Uterus (tissue), 4 donors: ENCODE data around the gene TLN1. TPM values are rescaled to one million over a fixed set of nuclear protein-coding genes. Genes with fewer than 3 reads are reported as not detected.

Experiments
- DNase-seq, 2 donors: peaks; one replicate each; pipeline ENCODE4 v3.0.0-alpha.2; 2019 to 2020
- H3K27ac ChIP-seq, 2 donors: fragments of 200-600 bp; sonication (generic); 1 replicate in 1 of 2; 2 replicates in 1 of 2; pipeline ENCODE4 v1.5.1; 2016 to 2018
- H3K27me3 ChIP-seq, 2 donors: fragments of 200-600 bp; sonication (generic); one replicate each; pipeline ENCODE4 v1.5.1; 2018 to 2019; ENCODE audit warnings: control low read depth in 1 of 2
- H3K36me3 ChIP-seq, 2 donors: fragments of 200-600 bp; sonication (generic); one replicate each; pipeline ENCODE4 v1.5.1; 2019; ENCODE audit warnings: control low read depth in 1 of 2
- H3K4me1 ChIP-seq, 2 donors: fragments of 200-600 bp; sonication (generic); one replicate each; pipeline ENCODE4 v1.5.1; 2018 to 2019; ENCODE audit warnings: control low read depth in 1 of 2
- H3K4me3 ChIP-seq, 2 donors: fragments of 200-600 bp; sonication (generic); 1 replicate in 1 of 2; 2 replicates in 1 of 2; pipeline ENCODE4 v1.5.1; 2018 to 2019; ENCODE audit warnings: mild to moderate bottlenecking in 1 of 2
- H3K9me3 ChIP-seq, 2 donors: fragments of 200-600 bp; sonication (generic); one replicate each; pipeline ENCODE4 v1.5.1; 2019; ENCODE audit warnings: control low read depth in 1 of 2
- POLR2A ChIP-seq, 2 donors: fragments of 450-650 bp; IDR thresholded peaks; one replicate each; pipeline ENCODE4 v1.6.1; 2016; ENCODE audit warnings: antibody characterized with exemption in 2 of 2, mild to moderate bottlenecking in 1 of 2, moderate library complexity in 1 of 2
- intact Hi-C: fragments of 100-400 bp; cut with DNase I; formaldehyde crosslinking; loops from one replicate; pipeline ENCODE4 v1.15.1; 2023; ENCODE audit warnings: low total_unique reads
- total RNA-seq, 4 donors: library from RNA; depleted of rRNA in 3 of 4; stranded (reverse); fragments of >200 nt in 3 of 4; gene quantifications; one replicate each; pipeline versions ENCODE4 v1.1.0 to v1.2.4, GENCODE V29; 2014 to 2023
- TF ChIP-seq, protein P1 (sequence below), 4 experiments: fragments of 200-600 bp in 2 of 4; fragments of 450-650 bp in 2 of 4; sonication (generic) in 2 of 4; IDR thresholded peaks; one replicate each; pipeline ENCODE4 v1.5.1; 2016 to 2019; ENCODE audit warnings: antibody characterized with exemption in 4 of 4, mild to moderate bottlenecking in 2 of 4, moderate library complexity in 1 of 4
- donor health status: DM: yes; HTN: yes; CAD: no.

The TLN1 gene
- total RNA-seq, 4 donors from 2014 or later = 202 to 540 (median 281) TPM

GRCh38 chr9:35748858-35749514, 17.0 kb upstream of the TLN1 start, which contains the start of the genes GBA2 and RGP1:
Gene GBA2, minus strand, starts transcription at chr9:35749228. Its CDS starts 524 bp downstream, at chr9:35748704.
Gene RGP1, plus strand, starts transcription at chr9:35749287. Its CDS starts 469 bp downstream, at chr9:35749756.
- DNase-seq = peak; percentile 75 to 81
- Histone ChIP-seq H3K4me3 (peak within 1 kb of the TSS; percentile 66 to 91), H3K36me3 (no peaks in the 10 kb centered on the region), H3K27ac (peak within 1 kb of the TSS; percentile 83 to 90), H3K9me3 (no peaks in the 10 kb centered on the region), H3K4me1 (peaks cover 0 to 18% of the 10 kb centered on the region in 2 donors), H3K27me3 (no peaks in the 10 kb centered on the region)
- intact Hi-C loops = no loop called here
- TF ChIP-seq, protein P1, sequence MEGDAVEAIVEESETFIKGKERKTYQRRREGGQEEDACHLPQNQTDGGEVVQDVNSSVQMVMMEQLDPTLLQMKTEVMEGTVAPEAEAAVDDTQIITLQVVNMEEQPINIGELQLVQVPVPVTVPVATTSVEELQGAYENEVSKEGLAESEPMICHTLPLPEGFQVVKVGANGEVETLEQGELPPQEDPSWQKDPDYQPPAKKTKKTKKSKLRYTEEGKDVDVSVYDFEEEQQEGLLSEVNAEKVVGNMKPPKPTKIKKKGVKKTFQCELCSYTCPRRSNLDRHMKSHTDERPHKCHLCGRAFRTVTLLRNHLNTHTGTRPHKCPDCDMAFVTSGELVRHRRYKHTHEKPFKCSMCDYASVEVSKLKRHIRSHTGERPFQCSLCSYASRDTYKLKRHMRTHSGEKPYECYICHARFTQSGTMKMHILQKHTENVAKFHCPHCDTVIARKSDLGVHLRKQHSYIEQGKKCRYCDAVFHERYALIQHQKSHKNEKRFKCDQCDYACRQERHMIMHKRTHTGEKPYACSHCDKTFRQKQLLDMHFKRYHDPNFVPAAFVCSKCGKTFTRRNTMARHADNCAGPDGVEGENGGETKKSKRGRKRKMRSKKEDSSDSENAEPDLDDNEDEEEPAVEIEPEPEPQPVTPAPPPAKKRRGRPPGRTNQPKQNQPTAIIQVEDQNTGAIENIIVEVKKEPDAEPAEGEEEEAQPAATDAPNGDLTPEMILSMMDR (IDR thresholded peaks at IDR 0.05) = peak in 2 of 4 experiments; percentile 2 to 5
- peak; percentile 55 to 78 for TF ChIP-seq POLR2A (IDR thresholded peaks at IDR 0.05)

DNA sequence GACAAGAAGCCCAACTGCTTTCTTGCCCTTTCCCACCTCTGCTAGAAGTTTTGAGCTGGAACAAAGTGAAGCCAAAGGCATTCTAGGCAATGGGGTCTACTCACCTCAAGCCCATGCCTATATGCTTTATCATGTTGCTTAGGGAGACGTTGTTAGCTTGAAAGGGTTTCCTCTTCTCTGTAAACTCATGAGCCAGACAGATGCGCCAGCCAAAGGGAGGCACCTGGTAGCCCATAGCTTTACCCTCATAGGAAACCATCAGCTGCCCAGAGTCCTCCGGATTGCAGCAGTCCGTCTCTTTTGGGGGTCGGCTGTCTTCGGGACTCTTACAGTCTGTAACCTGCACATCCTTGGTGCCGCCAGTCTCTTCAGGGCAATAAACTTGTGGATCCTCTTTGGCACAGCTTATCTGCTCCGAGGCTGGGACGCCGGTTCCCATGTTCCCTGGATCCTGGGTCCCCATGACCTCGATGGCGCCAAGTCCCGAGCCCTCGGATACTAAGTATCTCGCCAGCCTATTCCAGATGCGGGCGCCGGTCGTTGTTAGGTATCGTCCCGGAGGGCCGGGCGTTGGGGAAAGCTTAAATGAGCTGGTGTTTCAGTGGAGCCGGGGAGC, 16.4 kb upstream of the TLN1 start:
- no peak for DNase-seq
- peaks cover 0 to 18% of the 10 kb centered on the region in 2 donors for H3K4me1 ChIP-seq
- H3K27me3 ChIP-seq = no peaks in the 10 kb centered on the region
- H3K4me3 ChIP-seq = peak overlapping the region; percentile 66 to 91
- intact Hi-C loops = no loop called here
- no peaks in the 10 kb centered on the region for H3K36me3 ChIP-seq
- TF ChIP-seq POLR2A (IDR thresholded peaks at IDR 0.05) = no peak
- H3K9me3 ChIP-seq = no peaks in the 10 kb centered on the region
- peak overlapping the region; percentile 83 to 90 for H3K27ac ChIP-seq

DNA sequence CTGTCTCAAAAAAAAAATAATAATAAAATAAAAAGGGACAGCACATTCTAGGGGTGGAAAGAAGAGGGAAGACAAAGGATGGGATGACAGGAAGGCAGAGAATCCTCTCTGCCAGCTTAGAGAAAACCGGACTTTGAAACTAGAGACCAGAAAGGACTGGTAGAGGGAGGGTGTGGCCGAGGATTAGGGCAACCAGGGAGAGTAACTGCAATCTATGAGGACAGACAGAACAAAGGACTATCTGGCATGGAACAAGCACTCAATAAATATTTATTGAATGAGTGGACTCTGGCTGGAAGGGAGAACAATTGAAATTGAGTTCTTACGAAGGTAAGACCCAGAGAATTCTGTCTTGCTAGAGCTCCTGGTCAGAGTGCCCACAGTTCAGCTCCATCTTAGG, 14.6 kb upstream of the TLN1 start:
- Histone ChIP-seq H3K27me3 (no peaks in the 10 kb centered on the region), H3K4me3 (peak overlapping the region; percentile 66 to 91), H3K9me3 (no peaks in the 10 kb centered on the region), H3K36me3 (no peaks in the 10 kb centered on the region), H3K27ac (no peak overlapping the region), H3K4me1 (peaks cover 0 to 18% of the 10 kb centered on the region in 2 donors)
- no peak for DNase-seq
- TF ChIP-seq, protein P1 (IDR thresholded peaks at IDR 0.05) = no peak
- no peak for TF ChIP-seq POLR2A (IDR thresholded peaks at IDR 0.05)
- intact Hi-C loops = no loop called here

- Histone ChIP-seq H3K4me1 (peaks cover 0 to 18% of the 10 kb centered on the region in 2 donors), H3K4me3 (no peak overlapping the region), H3K9me3 (no peaks in the 10 kb centered on the region), H3K27me3 (no peaks in the 10 kb centered on the region), H3K36me3 (no peaks in the 10 kb centered on the region), H3K27ac (no peak overlapping the region)
- TF ChIP-seq, protein P1 (IDR thresholded peaks at IDR 0.05) = no peak
- TF ChIP-seq POLR2A (IDR thresholded peaks at IDR 0.05) = no peak
- intact Hi-C loops = no loop called here
- DNase-seq = no peak
These were observed 13.6 kb upstream of the TLN1 start for GRCh38 chr9:35745569-35745968.

DNA sequence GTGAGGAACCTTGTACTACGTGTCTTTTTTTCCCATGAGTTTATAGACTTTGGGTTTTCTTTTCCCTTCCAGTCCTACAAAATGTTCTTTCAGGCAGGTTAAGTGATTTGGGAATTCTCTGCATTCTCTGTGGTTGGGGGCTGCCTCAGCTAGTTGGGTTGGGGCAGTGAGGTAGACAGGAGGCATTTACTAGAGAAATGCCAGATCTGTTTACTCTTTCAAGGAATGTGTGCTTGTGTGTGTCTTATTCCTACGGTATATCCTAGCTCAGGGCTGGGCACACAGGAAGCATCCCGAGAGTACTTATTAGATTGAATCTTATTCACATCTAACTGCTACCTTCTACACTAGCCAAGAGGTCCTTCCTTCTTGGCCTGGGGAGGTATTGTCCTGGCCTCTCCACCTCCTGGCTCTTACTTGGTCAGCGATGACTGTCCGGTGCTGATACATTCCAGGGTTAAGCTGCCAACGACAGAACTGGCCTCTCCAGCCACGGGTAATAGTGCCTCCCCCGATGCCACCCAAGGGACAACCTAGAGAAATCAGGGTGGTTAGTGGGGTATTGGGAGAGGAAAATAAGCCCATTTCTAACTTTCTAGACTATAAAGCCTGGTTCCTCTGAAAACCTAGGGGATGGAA, 12.0 kb upstream of the TLN1 start:
- no peak for DNase-seq
- no peaks in the 10 kb centered on the region for H3K9me3 ChIP-seq
- peaks cover 0 to 15% of the 10 kb centered on the region in 2 donors for H3K4me1 ChIP-seq
- H3K27ac ChIP-seq = no peak overlapping the region
- TF ChIP-seq POLR2A (IDR thresholded peaks at IDR 0.05) = no peak
- TF ChIP-seq, protein P1 (IDR thresholded peaks at IDR 0.05) = no peak
- H3K36me3 ChIP-seq = no peaks in the 10 kb centered on the region
- intact Hi-C loops = no loop called here
- no peak overlapping the region for H3K4me3 ChIP-seq
- no peaks in the 10 kb centered on the region for H3K27me3 ChIP-seq
